PC-3 (cell line): ENCODE measurements around the gene WWC2. TPM values are rescaled to one million over a fixed set of nuclear protein-coding genes. Genes with fewer than 3 reads are reported as not detected.

Source experiments
- ATAC-seq: fragments of 200-7000 bp; cut with Tn5 transposase; 2 replicates; pipeline ENCODE4 v1.9.1; 2020; ENCODE audit warnings: mild to moderate bottlenecking, moderate library complexity
- BruUV-seq: library from RNA; stranded (reverse); fragments of 400-500 nt; replicated peaks from 2 replicates; lab custom pipeline; 2021; lab: Mats Ljungman, UMichigan
- CTCF ChIA-PET: fragments of 300-600 bp; sonication (Branson Sonifier 250); formaldehyde crosslinking; loops from one replicate; lab custom pipeline; 2022; ENCODE audit warnings: antibody characterized with exemption; lab: Charles Lee
- POLR2A ChIA-PET: fragments of 300-600 bp; sonication (Branson Sonifier 250); formaldehyde crosslinking; loops from one replicate; lab custom pipeline; 2022; ENCODE audit warnings: antibody characterized with exemption; ENCODE audit not compliant: unreplicated experiment; lab: Charles Lee
- DNase-seq: peaks from one replicate; pipeline ENCODE4 v3.0.0-alpha.2; 2015
- H2AFZ ChIP-seq: fragments of 300-600 bp; sonication (generic); 2 replicates; pipeline ENCODE4 v1.6.0; 2016; ENCODE audit warnings: antibody characterized with exemption, low read length
- H3F3A ChIP-seq: fragments of 300-600 bp; sonication (generic); one replicate; pipeline ENCODE4 v1.6.0; 2017; ENCODE audit warnings: antibody characterized with exemption, low read length, control low read depth, mild to moderate bottlenecking; ENCODE audit not compliant: unreplicated experiment
- H3K27ac ChIP-seq: fragments of 300-600 bp; sonication (generic); 2 replicates; pipeline ENCODE4 v1.5.1; 2016; ENCODE audit warnings: mild to moderate bottlenecking, low read length
- H3K27me3 ChIP-seq: fragments of 300-600 bp; sonication (generic); 2 replicates; pipeline ENCODE4 v1.6.1; 2016; ENCODE audit warnings: low read length, mixed read lengths
- H3K36me3 ChIP-seq: fragments of 300-600 bp; sonication (generic); 2 replicates; pipeline ENCODE4 v1.6.1; 2016; ENCODE audit warnings: low read depth, mixed run types, low read length, mixed read lengths
- H3K4me1 ChIP-seq: fragments of 300-600 bp; sonication (generic); 2 replicates; pipeline ENCODE4 v1.5.1; 2016; ENCODE audit warnings: low read length; ENCODE audit not compliant: insufficient read depth
- H3K4me2 ChIP-seq: fragments of 300-600 bp; sonication (generic); 2 replicates; pipeline ENCODE4 v1.6.0; 2016; ENCODE audit warnings: low read length
- H3K4me3 ChIP-seq: fragments of 300-600 bp; sonication (generic); 2 replicates; pipeline ENCODE4 v1.5.1; 2016; ENCODE audit warnings: mild to moderate bottlenecking, low read length, mixed read lengths
- H3K79me2 ChIP-seq: fragments of 300-600 bp; sonication (generic); 2 replicates; pipeline ENCODE4 v1.6.1; 2017; ENCODE audit warnings: low read length, mixed read lengths
- H3K9ac ChIP-seq: fragments of 300-600 bp; sonication (generic); 2 replicates; pipeline ENCODE4 v1.6.0; 2016; ENCODE audit warnings: mild to moderate bottlenecking, low read length
- H3K9me2 ChIP-seq: fragments of 300-600 bp; sonication (generic); replicated peaks from 2 replicates; pipeline ENCODE4 v1.6.1; 2016; ENCODE audit warnings: mixed run types, low read length, mixed read lengths
- H3K9me3 ChIP-seq: fragments of 300-600 bp; sonication (generic); 2 replicates; pipeline ENCODE4 v1.6.1; 2016; ENCODE audit warnings: low read length, mixed read lengths
- H4K20me1 ChIP-seq: fragments of 300-600 bp; sonication (generic); 2 replicates; pipeline ENCODE4 v1.6.1; 2016; ENCODE audit warnings: low read length, mixed read lengths
- CTCF ChIP-seq: fragments of 300-600 bp; sonication (generic); conservative IDR thresholded peaks from 2 replicates; pipeline ENCODE4 v1.5.1; 2017; ENCODE audit warnings: antibody characterized with exemption, low read depth, mild to moderate bottlenecking, low read length
- EZH2 ChIP-seq: fragments of 300-600 bp; sonication (generic); IDR thresholded peaks from one replicate; pipeline ENCODE4 v1.6.1; 2017; ENCODE audit warnings: antibody characterized with exemption, mild to moderate bottlenecking, low read length; ENCODE audit not compliant: unreplicated experiment
- EZH2phosphoT487 ChIP-seq: fragments of 300-600 bp; sonication (generic); IDR thresholded peaks from 2 replicates; pipeline ENCODE4 v1.6.1; 2018; ENCODE audit warnings: mild to moderate bottlenecking, antibody characterized with exemption, low read length, borderline replicate concordance
- intact Hi-C: fragments of 100-400 bp; cut with micrococcal nuclease; formaldehyde crosslinking; loops from 2 replicates; pipeline ENCODE4 v1.9.0; 2023
- total RNA-seq: library from RNA; depleted of rRNA; stranded (reverse); fragments of >200 nt; gene quantifications from 2 replicates; pipeline ENCODE4 v1.2.3, GENCODE V29; 2014

Gene WWC2
- total RNA-seq, 1 experiment from 2014 or later = 15.8 TPM

- H3K9me3 ChIP-seq = no peaks in the 10 kb centered on the region
- POLR2A ChIA-PET = no interaction called here
- no peaks in the 10 kb centered on the region for H3K79me2 ChIP-seq
- TF ChIP-seq EZH2 (no peak), CTCF (no peak), EZH2phosphoT487 (no peak)
- CTCF ChIA-PET = no interaction called here
- no peaks in the 10 kb centered on the region for H3F3A ChIP-seq
- H3K9me2 ChIP-seq = no peaks in the 10 kb centered on the region
- intact Hi-C loops = no loop called here
- no peaks in the 10 kb centered on the region for H3K36me3 ChIP-seq
- H3K9ac ChIP-seq = no peak overlapping the region
- H4K20me1 ChIP-seq = no peaks in the 10 kb centered on the region
- no peak for DNase-seq
- H3K4me2 ChIP-seq = no peak overlapping the region
- no peak for ATAC-seq
- H3K27me3 ChIP-seq = no peaks in the 10 kb centered on the region
- no peak overlapping the region for H2AFZ ChIP-seq
- peaks cover 27% of the 10 kb centered on the region for H3K4me1 ChIP-seq
- H3K4me3 ChIP-seq = no peak overlapping the region
- H3K27ac ChIP-seq = no peak overlapping the region
- no TSS peak for BruUV-seq
Observed at GRCh38 chr4:183353557-183353956, 254.5 kb downstream of the WWC2 start.

GRCh38 chr4:183354219-183354618 is 255.2 kb downstream of the WWC2 start:
- POLR2A ChIA-PET = no interaction called here
- DNase-seq (peak; percentile 37), ATAC-seq (no peak)
- peaks cover 20% of the 10 kb centered on the region for H3K4me1 ChIP-seq
- no peak overlapping the region for H2AFZ ChIP-seq
- TF ChIP-seq CTCF (no peak), EZH2 (no peak), EZH2phosphoT487 (no peak)
- H4K20me1 ChIP-seq = no peaks in the 10 kb centered on the region
- H3K9ac ChIP-seq = no peak overlapping the region
- BruUV-seq = no TSS peak
- H3K9me3 ChIP-seq = no peaks in the 10 kb centered on the region
- no peaks in the 10 kb centered on the region for H3K79me2 ChIP-seq
- intact Hi-C loops = no loop called here
- H3K36me3 ChIP-seq = no peaks in the 10 kb centered on the region
- H3K27me3 ChIP-seq = no peaks in the 10 kb centered on the region
- CTCF ChIA-PET = no interaction called here
- no peaks in the 10 kb centered on the region for H3K9me2 ChIP-seq
- H3K4me2 ChIP-seq = no peak overlapping the region
- H3K27ac ChIP-seq = no peak overlapping the region
- no peak overlapping the region for H3K4me3 ChIP-seq
- H3F3A ChIP-seq = no peaks in the 10 kb centered on the region

- Histone ChIP-seq H3K9me3 (no peaks in the 10 kb centered on the region), H3K79me2 (no peaks in the 10 kb centered on the region), H3K27me3 (no peaks in the 10 kb centered on the region), H3K9ac (no peak overlapping the region), H4K20me1 (no peaks in the 10 kb centered on the region), H3K4me2 (peak overlapping the region; percentile 37; the same call in 1 of the 2 replicates), H3K4me3 (no peak overlapping the region), H3F3A (no peaks in the 10 kb centered on the region), H3K9me2 (no peaks in the 10 kb centered on the region), H3K36me3 (no peaks in the 10 kb centered on the region), H3K4me1 (peaks cover 15% of the 10 kb centered on the region), H3K27ac (peak overlapping the region; percentile 64), H2AFZ (no peak overlapping the region)
- TF ChIP-seq CTCF (no peak), EZH2 (no peak), EZH2phosphoT487 (no peak)
- peak; percentile 78 for ATAC-seq
- intact Hi-C loops = no loop called here
- ChIA-PET CTCF (no interaction called here), POLR2A (no interaction called here)
- BruUV-seq = no TSS peak
- DNase-seq = peak; percentile 72
Observed at GRCh38 chr4:183355405-183355804, 256.3 kb downstream of the WWC2 start.
